Ovary (tissue), 3 donors: ENCODE measurements around the gene SCPEP1.

Experiments used
- CTCF ChIP-seq, 3 donors: fragments of 450-650 bp in 2 of 3; fragments of 200-600 bp in 1 of 3; IDR thresholded peaks; one replicate each; pipeline versions ENCODE4 v1.5.1 to v1.8.0; 2016 to 2022; ENCODE audit warnings: antibody characterized with exemption in 3 of 3, mild to moderate bottlenecking in 1 of 3
- POLR2A ChIP-seq: fragments of 450-650 bp; IDR thresholded peaks from one replicate; pipeline ENCODE4 v1.6.1; 2017; ENCODE audit warnings: antibody characterized with exemption, mild to moderate bottlenecking, moderate library complexity
- donor health status: DM: no; HTN: no; CAD: no.

- TF ChIP-seq CTCF (IDR thresholded peaks at IDR 0.05) (no peak), POLR2A (no peak)
These were observed 28.3 kb upstream of the SCPEP1 start for GRCh38 chr17:56949595-56949994.
